Stimulated activated CD4-positive, alpha-beta T cell treated with anti-CD3 and anti-CD28 coated beads, Interleukin-1b, Interleukin-23, amount 100 ng/mL, for 24 hours (primary cell): ENCODE results near the gene PPFIA1.
"Not testable (repeated sequence)": the region's sequence is repeated elsewhere in the genome, so short reads cannot be mapped to it uniquely, and the experiment has no call there.

Source experiments
- DNase-seq, 4 experiments: peaks; one replicate each; pipeline ENCODE4 v3.0.0-alpha.2; 2020; ENCODE audit warnings: low read depth in 4 of 4, low spot score in 1 of 4

PPFIA1 gene

DNA sequence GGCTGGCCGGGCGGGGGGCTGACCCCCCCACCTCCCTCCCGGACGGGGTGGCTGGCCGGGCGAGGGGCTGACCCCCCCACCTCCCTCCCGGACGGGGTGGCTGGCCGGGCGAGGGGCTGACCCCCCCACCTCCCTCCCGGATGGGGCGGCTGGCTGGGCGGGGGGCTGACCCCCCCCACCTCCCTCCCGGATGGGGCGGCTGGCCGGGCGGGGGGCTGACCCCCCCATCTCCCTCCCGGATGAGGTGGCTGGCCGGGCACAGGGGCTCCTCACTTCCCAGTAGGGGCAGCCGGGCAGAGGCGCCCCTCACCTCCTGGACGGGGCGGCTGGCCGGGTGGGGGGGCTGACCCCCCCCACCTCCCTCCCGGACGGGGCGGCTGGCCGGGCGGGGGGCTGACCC is 24.7 kb downstream of the PPFIA1 start:
- not testable (repeated sequence) for DNase-seq

DNA sequence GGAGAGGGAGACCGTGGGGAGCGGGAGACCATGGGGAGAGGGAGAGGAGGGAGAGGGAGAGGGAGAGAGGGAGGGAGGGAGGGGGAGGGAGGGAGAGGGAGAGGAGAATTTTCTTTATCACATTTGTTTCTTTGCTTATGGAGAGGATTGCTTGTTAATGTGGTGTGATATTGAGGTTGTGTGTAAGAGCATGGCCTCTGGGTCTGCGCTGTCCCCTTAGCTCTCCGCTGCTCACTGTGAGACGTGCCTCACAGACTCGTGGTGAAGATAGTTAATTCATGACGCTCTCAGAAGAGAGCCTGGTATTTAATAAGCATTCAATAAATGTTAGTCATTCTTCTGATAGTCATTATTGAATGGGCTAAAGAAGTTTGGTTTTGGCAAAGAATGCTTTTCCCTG is 26.2 kb downstream of the PPFIA1 start:
- DNase-seq = no peak

DNA sequence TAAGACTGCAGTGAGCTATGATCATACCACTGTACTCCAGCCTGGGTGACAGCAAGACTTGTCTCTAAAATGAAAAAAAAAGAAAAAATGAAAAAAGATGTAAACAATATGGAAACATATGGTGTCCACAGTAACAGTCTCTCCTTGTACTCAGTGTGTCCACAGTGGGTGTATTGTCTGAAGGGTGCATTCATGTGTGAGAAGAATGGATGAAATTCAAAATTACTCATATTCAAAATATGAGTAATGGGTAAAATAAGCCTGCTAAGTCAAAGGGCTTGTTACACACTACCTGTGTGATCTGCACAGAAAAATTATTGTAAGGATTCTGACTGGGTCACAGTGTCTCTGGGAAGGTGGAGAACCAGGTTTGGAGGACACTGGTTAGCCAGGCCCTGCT is 26.9 kb downstream of the PPFIA1 start:
- DNase-seq = no peak

DNA sequence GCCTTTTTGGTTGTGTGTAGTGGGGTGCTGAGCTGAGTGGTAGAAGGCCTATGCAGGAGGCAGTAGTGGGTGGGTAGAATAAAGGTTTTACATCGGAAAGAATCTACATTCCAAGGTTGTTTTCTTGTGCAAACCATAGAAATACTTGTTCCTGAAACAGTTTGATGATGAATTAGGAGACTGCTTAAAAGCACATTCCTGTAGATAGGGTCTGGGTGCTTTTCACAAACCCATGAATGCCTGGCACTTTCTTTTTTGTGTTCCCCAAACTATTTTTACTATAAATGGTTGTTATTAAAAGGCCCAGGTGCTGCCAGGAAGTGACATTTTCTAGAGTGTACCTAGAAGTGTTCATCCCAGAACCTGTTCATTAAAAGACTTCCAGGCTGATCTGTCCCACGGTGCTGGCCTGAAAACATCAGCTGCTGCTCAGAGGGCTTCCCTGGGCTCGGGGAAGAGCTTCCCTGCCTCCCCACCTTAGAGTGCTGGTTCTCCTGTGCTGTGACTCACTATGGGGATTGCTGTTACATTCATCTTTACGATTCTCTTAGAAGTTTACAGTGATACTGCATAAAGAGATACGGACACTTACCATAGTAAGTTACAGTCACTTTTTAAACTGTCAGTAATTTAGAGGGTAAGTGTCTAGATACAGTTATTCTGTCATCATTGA is 27.9 kb downstream of the PPFIA1 start:
- no peak for DNase-seq

DNA sequence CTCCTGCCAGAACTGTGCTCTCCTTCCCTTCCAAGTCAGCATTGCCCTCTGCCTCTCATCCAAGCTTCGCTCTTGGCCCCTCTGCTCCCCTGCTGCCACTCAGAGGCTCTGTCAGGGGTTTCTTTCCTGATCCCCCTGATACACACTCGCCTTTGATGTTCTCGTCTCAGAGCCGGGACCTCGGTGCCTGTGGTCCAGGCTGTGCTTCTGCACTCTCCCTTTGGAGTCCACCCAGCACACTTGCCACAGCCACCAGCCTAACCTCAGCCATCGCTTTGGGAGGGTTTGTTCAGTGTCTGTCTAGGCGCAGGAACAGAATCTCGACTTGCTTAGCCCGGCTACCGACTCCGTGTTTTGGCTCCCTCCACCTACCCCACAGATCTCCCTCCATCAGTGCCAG is 29.1 kb downstream of the PPFIA1 start:
- DNase-seq = no peak

DNA sequence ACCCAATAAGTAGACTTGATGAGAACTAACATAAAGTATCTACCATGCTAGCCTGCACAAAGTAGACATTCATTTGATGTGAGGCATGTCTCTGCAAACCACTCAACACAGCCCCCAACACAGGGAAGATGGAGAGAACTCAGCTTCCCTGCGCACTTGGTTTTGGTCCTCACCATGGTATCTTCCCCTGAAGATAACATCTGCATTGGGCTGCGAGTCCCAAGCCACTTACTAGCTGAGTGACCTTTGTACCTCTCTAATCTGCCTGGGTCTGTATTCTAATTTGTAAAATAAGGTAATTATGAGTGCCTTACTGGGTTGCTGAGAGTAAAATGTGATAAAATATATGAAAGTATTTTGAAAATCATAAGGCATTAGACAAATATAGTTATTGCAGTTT is 30.7 kb downstream of the PPFIA1 start:
- no peak for DNase-seq

DNA sequence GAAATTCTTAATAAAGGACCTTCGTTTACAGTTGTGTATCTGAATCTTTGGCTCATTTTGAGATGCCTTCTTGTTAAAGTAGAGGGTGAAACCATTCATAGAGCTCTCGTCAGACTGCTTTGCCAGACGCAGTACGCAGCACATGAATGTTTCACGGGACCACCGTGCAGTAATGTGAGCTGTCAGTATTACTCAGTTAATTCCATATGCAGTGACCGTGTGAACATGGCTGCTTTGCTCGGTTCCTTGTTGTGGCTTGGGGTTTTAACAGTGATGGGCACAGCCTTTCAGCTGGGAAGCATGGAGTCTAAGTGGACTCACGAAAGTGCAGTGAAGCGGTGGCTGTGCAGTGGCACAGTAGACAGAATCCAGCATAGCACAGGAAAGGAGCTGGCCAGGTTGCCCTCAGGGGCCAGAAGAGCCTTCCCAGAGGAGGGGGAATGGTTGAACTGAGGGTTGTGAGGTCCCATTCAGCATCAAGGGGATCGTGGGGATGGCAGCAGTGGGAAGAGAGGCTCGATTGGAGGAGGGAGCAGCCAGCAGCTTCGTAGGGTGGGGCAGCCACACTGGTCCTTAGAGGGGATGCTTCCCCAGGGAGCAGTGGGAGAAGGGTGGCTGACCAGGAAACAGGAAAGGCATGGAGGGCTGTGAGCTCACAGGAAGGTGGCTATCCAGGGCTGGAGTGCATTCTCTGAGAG is 31.4 kb downstream of the PPFIA1 start:
- no peak for DNase-seq

DNA sequence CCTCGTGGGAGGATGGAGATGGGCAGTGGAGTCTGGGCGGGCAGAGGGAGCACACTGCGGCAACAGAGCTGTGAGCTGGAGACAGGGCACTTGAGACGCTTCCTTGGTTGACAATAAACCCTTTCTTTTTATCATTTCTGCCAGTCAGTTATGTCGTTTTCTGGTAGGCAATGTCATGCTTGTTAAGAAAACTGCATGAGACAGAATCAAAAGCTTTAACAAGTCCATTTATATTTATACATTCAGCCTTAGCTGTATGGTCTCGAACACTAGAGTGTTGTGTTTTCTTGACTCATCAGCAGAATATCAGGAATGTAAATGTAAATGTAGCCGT is 31.9 kb downstream of the PPFIA1 start:
- no peak for DNase-seq

DNA sequence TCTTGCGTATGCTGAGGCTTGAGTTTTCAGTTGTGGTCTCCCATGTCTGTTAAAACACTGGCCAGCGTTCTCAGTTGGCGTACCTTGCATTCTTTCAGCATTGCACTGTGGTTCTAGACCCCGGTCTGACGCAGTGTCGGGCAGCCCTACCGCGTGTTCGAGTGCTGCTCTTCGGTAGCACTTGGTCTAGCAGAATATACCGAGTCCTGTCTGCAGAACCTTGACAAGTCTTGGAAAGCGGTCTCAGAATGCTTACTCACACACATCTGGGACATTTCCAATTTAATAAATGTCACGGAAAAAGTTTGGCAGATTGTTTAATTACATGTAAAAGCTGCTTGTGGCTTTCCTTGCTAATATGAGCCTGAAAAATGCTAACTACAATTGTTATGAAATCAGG is 32.6 kb downstream of the PPFIA1 start:
- DNase-seq = no peak

DNA sequence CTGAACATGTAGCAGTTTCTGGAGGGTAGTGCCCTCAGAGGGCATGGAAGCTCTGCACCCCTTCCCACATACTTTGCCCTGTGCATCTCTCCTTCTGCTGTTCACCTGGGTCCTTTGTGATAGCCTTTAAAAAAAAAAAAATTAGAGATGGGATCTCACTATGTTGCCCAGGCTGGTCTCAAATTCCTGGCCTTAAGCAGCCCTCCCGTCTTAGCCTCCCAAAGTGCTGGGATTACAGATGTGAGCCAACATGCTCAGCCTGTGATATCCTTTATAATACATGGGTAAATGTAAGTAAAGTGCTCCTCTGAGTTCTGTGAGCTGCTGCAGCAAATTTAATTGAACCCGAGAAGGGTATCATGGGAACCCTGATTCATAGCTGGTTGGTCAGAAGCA is 33.7 kb downstream of the PPFIA1 start:
- no peak for DNase-seq

DNA sequence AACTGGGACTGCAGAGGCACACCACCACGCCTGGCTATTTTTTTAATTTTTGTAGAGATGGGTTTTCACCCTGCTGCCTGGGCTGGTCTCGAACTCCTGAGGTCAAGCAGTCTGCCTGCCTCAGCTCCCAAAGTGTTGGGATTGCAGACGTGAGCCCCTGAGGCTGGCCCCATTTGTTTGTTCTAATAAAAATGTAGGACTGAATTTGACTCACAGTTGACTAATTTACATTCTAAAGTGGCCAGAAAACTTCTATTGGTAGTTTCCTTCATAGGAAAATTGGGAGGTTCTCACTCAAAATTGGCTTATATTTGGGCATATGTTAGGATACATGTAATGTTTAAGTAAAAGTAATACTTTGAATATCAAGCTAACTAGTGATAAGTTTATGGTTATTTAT is 35.0 kb downstream of the PPFIA1 start:
- DNase-seq = no peak

DNA sequence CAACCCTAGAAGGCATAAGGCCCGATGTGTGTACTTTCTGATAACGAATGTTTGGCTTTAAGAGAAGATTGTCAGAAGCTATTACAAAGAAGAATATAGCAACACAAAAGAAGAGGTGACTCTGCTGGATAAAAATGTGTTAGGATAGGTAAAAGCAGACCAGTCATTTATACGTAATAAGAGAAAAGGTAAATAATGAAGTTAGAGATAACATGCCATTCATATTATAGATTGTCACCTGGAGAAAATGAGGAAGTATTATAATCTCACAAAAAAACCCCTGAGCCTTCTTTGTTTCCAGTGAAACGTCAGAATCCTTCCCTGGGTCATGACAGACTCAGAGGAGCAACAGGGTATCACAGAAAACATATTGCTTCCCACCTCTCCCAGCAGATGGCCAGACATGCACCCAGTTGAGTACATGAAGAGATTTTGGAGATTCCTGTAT is 36.1 kb downstream of the PPFIA1 start:
- no peak for DNase-seq

DNA sequence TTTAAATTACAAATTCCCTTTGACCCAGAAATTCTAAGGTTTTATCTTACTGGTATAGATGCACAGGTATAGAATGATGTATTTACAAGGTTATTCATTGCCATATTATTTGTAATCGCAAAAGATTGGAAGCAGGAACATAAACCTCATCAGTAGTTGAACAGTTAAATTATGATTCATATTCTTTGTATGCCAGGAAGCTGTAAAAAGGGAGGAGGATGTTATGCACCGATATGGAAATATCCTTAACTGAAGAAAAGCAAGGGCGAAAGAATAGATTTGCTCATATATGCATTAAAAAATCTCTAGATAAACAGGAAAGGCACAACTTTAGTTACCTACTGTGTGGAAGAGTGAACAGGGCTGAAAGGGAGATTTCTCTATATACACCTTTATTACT is 36.7 kb downstream of the PPFIA1 start:
- no peak for DNase-seq

DNA sequence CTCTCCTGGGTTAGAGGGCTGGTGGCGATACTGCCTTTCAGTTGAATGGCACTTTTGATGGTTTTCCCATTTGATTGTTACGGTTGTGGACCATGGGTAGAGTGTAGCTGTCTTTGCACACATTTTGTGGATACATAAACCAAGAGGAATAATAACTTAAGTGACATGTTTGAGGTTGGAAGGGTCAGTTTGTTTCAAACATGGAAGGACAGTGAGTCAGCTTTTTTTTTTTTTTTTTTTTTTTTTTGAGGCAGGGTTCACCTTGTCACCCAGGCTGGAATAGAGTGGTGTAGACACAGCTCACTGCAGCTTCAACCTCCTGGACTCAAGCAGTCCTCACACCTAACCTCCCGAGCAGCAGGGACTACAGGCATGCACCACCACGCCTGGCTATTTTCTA is 41.1 kb downstream of the PPFIA1 start:
- DNase-seq = no peak

DNA sequence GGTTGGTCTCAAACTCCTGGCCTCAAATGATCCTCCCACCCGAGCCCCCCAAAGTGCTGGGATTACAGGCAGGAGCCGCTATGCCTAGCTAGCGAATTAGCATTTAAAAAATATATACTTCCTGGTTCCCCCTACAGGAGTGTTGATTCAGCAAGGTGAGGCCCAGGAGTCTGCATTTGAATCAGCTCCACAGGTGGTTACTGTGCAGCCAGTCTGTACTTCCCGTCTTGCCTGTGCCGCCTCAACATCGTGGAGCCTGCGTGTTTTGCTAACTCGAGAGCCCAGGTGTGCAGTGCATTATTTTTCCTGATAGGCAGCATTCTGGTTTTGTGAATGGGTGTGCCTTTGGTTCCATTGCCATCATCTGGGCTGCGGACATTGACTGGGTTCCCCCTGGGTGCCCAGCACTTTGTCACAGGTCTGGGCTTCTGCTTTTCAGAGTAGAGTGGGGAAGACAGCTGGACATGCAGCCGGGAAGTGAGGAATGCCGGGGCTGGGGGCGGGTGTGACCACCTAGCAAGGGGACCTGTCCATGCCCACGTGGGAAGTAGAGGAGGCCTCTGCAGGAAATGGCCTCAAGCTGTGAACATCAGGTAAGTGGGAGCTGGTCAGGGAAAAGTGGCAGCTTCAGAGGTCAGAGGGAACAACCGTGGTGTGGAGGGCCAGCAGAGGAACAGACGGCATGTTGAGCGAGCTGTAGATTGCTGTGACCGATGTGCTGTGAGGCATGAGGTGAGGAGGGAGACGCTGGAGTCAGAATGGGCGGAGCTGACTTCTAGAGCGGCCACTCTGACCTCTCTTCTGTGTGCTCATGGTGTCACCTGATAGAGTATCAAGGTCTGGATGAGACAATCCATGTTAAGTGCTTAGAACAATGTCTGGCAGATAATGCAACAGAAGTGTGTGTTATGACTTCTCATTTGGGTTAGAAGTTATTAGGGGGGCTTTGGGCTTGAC is 42.2 kb downstream of the PPFIA1 start:
- DNase-seq = no peak

DNA sequence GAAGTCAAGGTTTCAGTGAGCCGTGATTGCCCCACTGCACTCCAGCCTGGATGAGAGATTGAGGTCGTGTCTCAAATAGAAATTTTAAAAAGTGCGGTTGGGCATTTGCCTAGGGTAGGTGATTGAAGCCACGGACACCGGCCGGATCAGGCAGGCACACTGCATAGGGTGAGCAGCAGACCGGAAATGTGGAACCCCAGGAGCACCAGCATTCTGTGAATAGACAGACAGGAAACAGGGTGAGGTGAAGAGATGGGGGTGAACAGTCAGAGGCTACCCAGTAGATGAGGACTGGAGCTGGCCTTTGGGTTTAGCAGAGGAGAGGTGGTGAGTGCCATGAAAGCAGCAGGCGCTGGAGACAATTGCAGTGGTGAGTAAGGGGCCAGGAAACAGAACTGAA is 43.5 kb downstream of the PPFIA1 start:
- DNase-seq = no peak

DNA sequence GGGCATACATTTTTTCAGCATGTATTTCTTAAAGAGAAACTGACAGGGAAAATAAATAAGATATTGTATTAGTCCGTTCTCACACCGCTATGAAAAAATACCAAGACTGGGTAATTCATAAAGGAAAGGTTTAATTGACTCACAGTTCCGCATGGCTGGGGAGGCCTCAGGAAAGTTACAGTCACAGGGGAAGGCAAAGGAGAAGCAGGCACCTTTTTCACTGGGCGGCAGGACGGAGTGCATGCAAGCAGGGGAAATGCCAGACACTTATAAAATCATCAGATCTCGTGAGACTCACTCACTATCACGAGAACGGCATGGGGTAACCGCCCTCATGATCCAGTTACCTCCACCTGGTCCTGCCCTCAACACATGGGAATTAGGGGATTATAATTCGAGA is 44.2 kb downstream of the PPFIA1 start:
- DNase-seq = no peak

DNA sequence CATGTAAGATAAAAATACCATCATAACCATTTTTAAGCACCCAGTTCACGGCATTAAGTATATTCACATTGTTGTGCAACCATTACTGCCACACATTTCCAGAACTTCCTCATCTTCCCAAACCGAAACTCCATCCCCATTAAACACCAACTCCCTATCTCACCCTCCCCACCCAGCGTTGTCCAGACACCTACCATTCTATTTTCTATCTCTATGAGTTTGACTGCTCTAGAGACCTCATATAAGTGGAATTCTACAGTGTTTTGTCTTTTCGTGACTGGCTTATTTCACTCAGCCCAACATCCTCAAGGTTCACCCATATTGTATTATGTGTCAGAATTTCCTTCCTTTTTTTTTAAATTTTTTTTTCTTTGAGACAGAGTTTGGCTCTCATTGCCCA is 45.2 kb downstream of the PPFIA1 start:
- no peak for DNase-seq

DNA sequence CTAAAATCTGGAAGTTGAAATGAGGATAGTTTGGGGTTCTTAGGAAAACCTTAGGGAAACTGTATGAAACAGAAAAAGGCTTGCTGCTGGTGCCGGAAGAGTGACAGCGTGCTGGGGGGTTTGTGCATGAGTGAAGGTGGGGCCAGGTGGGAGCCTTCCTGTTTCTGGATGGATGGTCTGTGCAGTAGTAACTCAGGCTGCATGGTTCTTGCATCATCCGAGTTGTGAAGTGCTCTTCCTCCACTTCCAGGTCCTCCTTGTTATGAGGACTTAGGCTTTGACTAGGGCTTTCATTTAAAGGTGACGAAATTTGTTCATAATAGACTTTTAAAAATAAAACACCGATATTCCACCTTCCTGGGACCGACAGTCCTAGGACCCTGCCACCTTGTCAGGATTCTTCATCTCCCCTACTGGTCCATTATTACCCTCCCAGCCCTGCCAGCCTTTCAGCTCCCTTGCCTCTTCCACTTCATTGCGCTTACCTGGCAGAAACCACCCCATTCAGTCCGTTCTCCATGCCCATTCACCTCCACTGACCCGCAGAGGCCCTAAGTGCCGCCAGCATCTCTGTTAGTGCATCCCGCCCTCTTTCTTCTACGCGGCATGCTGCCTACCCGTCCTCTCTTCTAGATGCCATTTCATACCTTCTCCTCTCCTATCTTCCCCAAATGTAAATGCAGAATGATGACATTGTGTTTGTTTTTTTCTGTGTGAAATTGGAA is 47.3 kb downstream of the PPFIA1 start:
- DNase-seq = no peak

DNA sequence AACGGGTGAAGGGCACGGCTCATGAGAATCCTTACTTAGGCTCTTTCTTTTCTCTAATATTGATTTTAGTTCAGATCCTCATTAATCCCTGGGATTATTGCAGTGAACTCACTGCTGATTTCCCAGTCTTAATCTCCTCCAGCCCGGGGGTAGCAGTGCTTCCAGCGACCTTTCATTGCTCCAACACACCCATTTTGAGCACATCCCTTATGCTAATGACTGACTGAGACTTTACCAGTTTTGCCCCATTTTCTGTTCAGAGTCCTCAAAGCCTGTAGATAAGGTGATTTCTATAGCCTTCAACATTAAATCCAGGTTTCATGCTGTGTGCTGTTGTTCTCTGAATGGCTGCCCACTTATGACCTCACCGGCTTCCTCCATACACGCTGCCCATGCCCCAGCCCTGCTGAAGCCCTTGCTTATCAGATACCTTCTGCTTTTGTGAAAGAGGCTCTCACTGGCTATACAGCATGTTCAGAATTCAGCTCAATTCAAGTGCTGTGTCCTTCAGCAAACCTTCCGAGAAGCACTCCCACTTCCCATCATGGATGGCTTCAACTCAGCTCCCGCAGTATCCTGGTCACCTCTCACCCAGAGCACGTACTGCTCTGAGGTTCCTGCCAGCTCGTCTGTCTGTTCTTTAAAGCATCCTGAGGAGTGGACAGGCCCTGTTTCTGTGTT is 49.0 kb downstream of the PPFIA1 start:
- no peak for DNase-seq

DNA sequence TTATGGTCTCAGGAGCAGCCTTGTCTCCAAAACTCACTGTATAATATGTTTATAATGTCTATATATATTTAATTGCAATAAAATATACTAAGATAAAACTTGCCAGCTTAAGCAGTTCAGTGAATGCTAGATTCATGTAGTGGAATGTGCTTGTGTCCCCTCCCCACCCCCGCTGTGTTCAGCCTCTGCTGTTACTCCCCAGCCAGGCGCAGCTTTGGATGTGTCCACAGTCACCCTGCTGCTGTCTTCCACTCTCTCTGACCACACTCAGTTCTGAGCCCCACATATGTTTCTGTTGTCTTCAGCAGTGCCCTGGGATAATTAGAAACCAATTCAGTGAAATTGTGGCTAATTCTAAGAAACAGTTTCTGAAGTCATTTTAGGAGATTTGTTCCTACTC is 52.2 kb downstream of the PPFIA1 start:
- no peak for DNase-seq
